ENCODE results near the gene HOXC11. TPM values are rescaled to one million over a fixed set of nuclear protein-coding genes. Genes with fewer than 3 reads are reported as not detected.

HOXC11 gene
- total and polyA plus RNA-seq, 2 donors: 1.3 to 1.5 TPM

- H3K4me3 ChIP-seq (ENCODE audit: low read depth, low read length): no peak overlapping the region
- WGBS: 26% methylated on average over 11 of the region's 11 CpGs
- DNase-seq (ENCODE audit: extremely low spot score): no peak
- no peaks in the 10 kb centered on the region for H3K36me3 ChIP-seq (ENCODE audit: insufficient read depth)
- H3K4me1 ChIP-seq (ENCODE audit: insufficient read depth): peaks cover 3% of the 10 kb centered on the region
- no peak overlapping the region for H3K27ac ChIP-seq (ENCODE audit: low read depth)
Observed at GRCh38 chr12:53977596-53978445, 4.9 kb downstream of the HOXC11 start.

GRCh38 chr12:53978477-53979356, 5.8 kb downstream of the HOXC11 start:
- 33% methylated on average over 15 of the region's 15 CpGs for WGBS
- DNase-seq (ENCODE audit: extremely low spot score): no peak
- H3K4me3 ChIP-seq (ENCODE audit: low read depth, low read length): no peak overlapping the region
- no peak overlapping the region for H3K27ac ChIP-seq (ENCODE audit: low read depth)
- H3K4me1 ChIP-seq (ENCODE audit: insufficient read depth): peaks cover 3% of the 10 kb centered on the region
- H3K36me3 ChIP-seq (ENCODE audit: insufficient read depth): no peaks in the 10 kb centered on the region

GRCh38 chr12:53980104-53980801, 7.3 kb downstream of the HOXC11 start:
- Histone ChIP-seq H3K4me1 (ENCODE audit: insufficient read depth) (no peaks in the 10 kb centered on the region), H3K36me3 (ENCODE audit: insufficient read depth) (no peaks in the 10 kb centered on the region), H3K27ac (ENCODE audit: low read depth) (no peak overlapping the region), H3K4me3 (ENCODE audit: low read depth, low read length) (no peak overlapping the region)
- WGBS: 74% methylated on average over 7 of the region's 7 CpGs
- DNase-seq (ENCODE audit: extremely low spot score): no peak

- no peak overlapping the region for H3K4me3 ChIP-seq (ENCODE audit: low read depth, low read length)
- no peaks in the 10 kb centered on the region for H3K4me1 ChIP-seq (ENCODE audit: insufficient read depth)
- 69% methylated on average over 15 of the region's 15 CpGs for WGBS
- no peak for DNase-seq (ENCODE audit: extremely low spot score)
- H3K36me3 ChIP-seq (ENCODE audit: insufficient read depth): no peaks in the 10 kb centered on the region
- H3K27ac ChIP-seq (ENCODE audit: low read depth): no peak overlapping the region
Observed at GRCh38 chr12:53980802-53981496, 8.0 kb downstream of the HOXC11 start.

- no peak overlapping the region for H3K27ac ChIP-seq (ENCODE audit: low read depth)
- WGBS: 69% methylated on average over 30 of the region's 30 CpGs
- H3K36me3 ChIP-seq (ENCODE audit: insufficient read depth): no peaks in the 10 kb centered on the region
- no peak overlapping the region for H3K4me3 ChIP-seq (ENCODE audit: low read depth, low read length)
- H3K4me1 ChIP-seq (ENCODE audit: insufficient read depth): no peaks in the 10 kb centered on the region
- no peak for DNase-seq (ENCODE audit: extremely low spot score)
Observed at GRCh38 chr12:53981634-53982565, 9.0 kb downstream of the HOXC11 start.

- no peaks in the 10 kb centered on the region for H3K36me3 ChIP-seq (ENCODE audit: insufficient read depth)
- H3K4me1 ChIP-seq (ENCODE audit: insufficient read depth): no peaks in the 10 kb centered on the region
- WGBS: 62% methylated on average over 26 of the region's 26 CpGs
- no peak overlapping the region for H3K27ac ChIP-seq (ENCODE audit: low read depth)
- no peak overlapping the region for H3K4me3 ChIP-seq (ENCODE audit: low read depth, low read length)
- no peak for DNase-seq (ENCODE audit: extremely low spot score)
Observed at GRCh38 chr12:53982648-53983567, 10.0 kb downstream of the HOXC11 start.

GRCh38 chr12:53983568-53983949, 10.6 kb downstream of the HOXC11 start:
- H3K36me3 ChIP-seq (ENCODE audit: insufficient read depth): no peaks in the 10 kb centered on the region
- DNase-seq (ENCODE audit: extremely low spot score): no peak
- no peaks in the 10 kb centered on the region for H3K4me1 ChIP-seq (ENCODE audit: insufficient read depth)

GRCh38 chr12:53983950-53984572, 11.1 kb downstream of the HOXC11 start:
- WGBS: 48% methylated on average over 30 of the region's 30 CpGs
- Histone ChIP-seq H3K4me1 (ENCODE audit: insufficient read depth) (no peaks in the 10 kb centered on the region), H3K4me3 (ENCODE audit: low read depth, low read length) (no peak overlapping the region), H3K36me3 (ENCODE audit: insufficient read depth) (no peaks in the 10 kb centered on the region), H3K27ac (ENCODE audit: low read depth) (no peak overlapping the region)
- DNase-seq (ENCODE audit: extremely low spot score): no peak

More at GRCh38 chr12:53983568-53983949, 10.6 kb downstream of the HOXC11 start:
- H3K4me3 ChIP-seq (ENCODE audit: low read depth, low read length): no peak overlapping the region
- H3K27ac ChIP-seq (ENCODE audit: low read depth): no peak overlapping the region
- 55% methylated on average over 17 of the region's 17 CpGs for WGBS

GRCh38 chr12:53984901-53985691, 12.2 kb downstream of the HOXC11 start, which contains the start of gene HOXC10:
Gene HOXC10 (plus strand): TSS chr12:53985146. CDS start chr12:53985260, 114 bp downstream.
- 3% methylated on average over 55 of the region's 55 CpGs for WGBS

GRCh38 chr12:53985692-53985993, 12.7 kb downstream of the HOXC11 start:
- Histone ChIP-seq H3K36me3 (ENCODE audit: insufficient read depth) (no peaks in the 10 kb centered on the region), H3K4me3 (ENCODE audit: low read depth, low read length) (peak overlapping the region; percentile 22), H3K4me1 (ENCODE audit: insufficient read depth) (no peaks in the 10 kb centered on the region), H3K27ac (ENCODE audit: low read depth) (no peak overlapping the region)
- WGBS: 6% methylated on average over 21 of the region's 21 CpGs
- DNase-seq (ENCODE audit: extremely low spot score): no peak

More at GRCh38 chr12:53984901-53985691, 12.2 kb downstream of the HOXC11 start, which contains the start of gene HOXC10:
- H3K27ac ChIP-seq (ENCODE audit: low read depth): no peak within 1 kb of the TSS
- peak within 1 kb of the TSS; percentile 22 for H3K4me3 ChIP-seq (ENCODE audit: low read depth, low read length)
- peak; percentile 87 for DNase-seq (ENCODE audit: extremely low spot score)
- no peaks in the 10 kb centered on the region for H3K36me3 ChIP-seq (ENCODE audit: insufficient read depth)
- no peaks in the 10 kb centered on the region for H3K4me1 ChIP-seq (ENCODE audit: insufficient read depth)

All from urinary bladder (tissue), 4 donors.